ENCODE measurements around the gene UBALD1.
"Not testable (repeated sequence)": the region's sequence is repeated elsewhere in the genome, so short reads cannot be mapped to it uniquely, and the experiment has no call there.

UBALD1 gene

GRCh38 chr16:4614571-4615383 is at the start of gene UBALD1:
Gene UBALD1, minus strand, starts transcription at chr16:4614888. Its CDS starts 91 bp downstream, at chr16:4614797.
- DNase-seq (ENCODE audit: low read depth) = peak; percentile 49

- DNase-seq (ENCODE audit: low read depth) = no peak
Measured at GRCh38 chr16:4663777-4664465, 49.2 kb upstream of the UBALD1 start.

GRCh38 chr16:4663465-4663776 is 48.7 kb upstream of the UBALD1 start:
- DNase-seq (ENCODE audit: low read depth) = no peak

- DNase-seq (ENCODE audit: low read depth) = no peak
Measured at GRCh38 chr16:4661661-4662060, 47.0 kb upstream of the UBALD1 start.

GRCh38 chr16:4660454-4661007 is 45.8 kb upstream of the UBALD1 start:
- DNase-seq (ENCODE audit: low read depth) = no peak

GRCh38 chr16:4659363-4660353 is 45.0 kb upstream of the UBALD1 start:
- DNase-seq (ENCODE audit: low read depth) = no peak

GRCh38 chr16:4656695-4657686 is 42.3 kb upstream of the UBALD1 start:
- DNase-seq (ENCODE audit: low read depth) = no peak

GRCh38 chr16:4656221-4656620 is 41.5 kb upstream of the UBALD1 start:
- no peak for DNase-seq (ENCODE audit: low read depth)

- no peak for DNase-seq (ENCODE audit: low read depth)
Measured at GRCh38 chr16:4655801-4656200, 41.1 kb upstream of the UBALD1 start.

GRCh38 chr16:4654964-4655590 is 40.4 kb upstream of the UBALD1 start:
- no peak for DNase-seq (ENCODE audit: low read depth)

- no peak for DNase-seq (ENCODE audit: low read depth)
Measured at GRCh38 chr16:4654011-4654963, 39.6 kb upstream of the UBALD1 start.

GRCh38 chr16:4652561-4652960 is 37.9 kb upstream of the UBALD1 start:
- no peak for DNase-seq (ENCODE audit: low read depth)

- no peak for DNase-seq (ENCODE audit: low read depth)
Measured at GRCh38 chr16:4651827-4652226, 37.1 kb upstream of the UBALD1 start.

- DNase-seq (ENCODE audit: low read depth) = not testable (repeated sequence)
Measured at GRCh38 chr16:4650443-4651074, 35.9 kb upstream of the UBALD1 start.

- no peak for DNase-seq (ENCODE audit: low read depth)
Measured at GRCh38 chr16:4649744-4650442, 35.2 kb upstream of the UBALD1 start.

- DNase-seq (ENCODE audit: low read depth) = no peak
Measured at GRCh38 chr16:4648917-4649316, 34.2 kb upstream of the UBALD1 start.

- no peak for DNase-seq (ENCODE audit: low read depth)
Measured at GRCh38 chr16:4647644-4647980, 32.9 kb upstream of the UBALD1 start.
